Sigmoid colon (tissue), 7 donors: ENCODE results near the gene FAM114A1. TPM values are rescaled to one million over a fixed set of nuclear protein-coding genes. Genes with fewer than 3 reads are reported as not detected.

ENCODE experiments used
- DNase-seq: peaks from one replicate; pipeline ENCODE4 v3.0.0-alpha.2; 2019
- H3K27ac ChIP-seq, 4 donors: fragments of 200-600 bp; sonication (generic); one replicate each; pipeline ENCODE4 v1.5.1; 2016 to 2019; ENCODE audit warnings: mild to moderate bottlenecking in 1 of 4
- H3K27me3 ChIP-seq, 3 donors: fragments of 200-600 bp; sonication (generic); one replicate each; pipeline ENCODE4 v1.5.1; 2019; ENCODE audit warnings: mild to moderate bottlenecking in 1 of 3
- H3K36me3 ChIP-seq, 4 donors: fragments of 200-600 bp; sonication (generic); one replicate each; pipeline ENCODE4 v1.5.1; 2016 to 2019
- H3K4me1 ChIP-seq, 4 donors: fragments of 200-600 bp; sonication (generic); one replicate each; pipeline ENCODE4 v1.5.1; 2017 to 2019
- H3K4me3 ChIP-seq, 4 donors: fragments of 200-600 bp; sonication (generic); one replicate each; pipeline ENCODE4 v1.5.1; 2017 to 2019; ENCODE audit warnings: mild to moderate bottlenecking in 2 of 4, moderate library complexity in 1 of 4
- H3K9me3 ChIP-seq, 4 donors: fragments of 200-600 bp in 3 of 4; sonication (generic) in 3 of 4; one replicate each; pipeline versions ENCODE4 v1.5.1 to v1.6.1; 2013 to 2019
- CTCF ChIP-seq, 4 experiments: fragments of 450-650 bp in 3 of 4; fragments of 200-600 bp in 1 of 4; IDR thresholded peaks; one replicate each; pipeline ENCODE4 v1.5.1; 2016 to 2019; ENCODE audit warnings: antibody characterized with exemption in 4 of 4, mild to moderate bottlenecking in 3 of 4, moderate library complexity in 2 of 4
- EP300 ChIP-seq, 4 donors: sonication (generic); formaldehyde crosslinking; IDR thresholded peaks; one replicate each; pipeline ENCODE4 v1.6.1; 2017; ENCODE audit warnings: antibody characterized with exemption in 4 of 4
- POLR2A ChIP-seq, 2 donors: fragments of 450-650 bp; IDR thresholded peaks; one replicate each; pipeline ENCODE4 v1.6.1; 2016; ENCODE audit warnings: antibody characterized with exemption in 2 of 2, mild to moderate bottlenecking in 2 of 2, moderate library complexity in 2 of 2
- POLR2AphosphoS5 ChIP-seq, 4 donors: sonication (generic); formaldehyde crosslinking; IDR thresholded peaks; one replicate each; pipeline ENCODE4 v1.6.1; 2017; ENCODE audit warnings: antibody characterized with exemption in 4 of 4
- WGBS, 2 donors: extraction: QIAGEN DNeasy Blood & Tissue Kit; methylation state at CpG; one replicate each; pipeline ENCODE4 v1.1.7; 2013; 5-methylcytosine and 5-hydroxymethylcytosine counted together
- intact Hi-C: fragments of 100-400 bp; cut with DNase I; formaldehyde crosslinking; loops from one replicate; pipeline ENCODE4 v1.15.1; 2023
- polyA plus RNA-seq, 3 donors: library from polyadenylated mRNA; stranded (reverse); fragments of 200-250 nt; gene quantifications; one replicate each; pipeline ENCODE4 v1.2.3, GENCODE V29; 2013
- total RNA-seq, 4 donors: library from RNA; depleted of rRNA; stranded (reverse); fragments of >200 nt; gene quantifications; one replicate each; pipeline ENCODE4 v1.1.0, GENCODE V29; 2016
- donor health status: healthy with polysubstance abuse.
- donor health status: Bipolar disorder and iron deficiency.
- donor health status: healthy.

FAM114A1 gene
- total and polyA plus RNA-seq, 7 donors = 24.7 to 189 (median 120) TPM

GRCh38 chr4:38952017-38952416 lies 84.4 kb downstream of the FAM114A1 start:
- DNase-seq = no peak
- Histone ChIP-seq H3K27me3 (no peaks in the 10 kb centered on the region), H3K4me1 (peaks cover 0 to 51% (median 37%) of the 10 kb centered on the region in 4 donors), H3K27ac (peak overlapping the region in 2 of 4 donors; percentile 30 to 32), H3K4me3 (no peak overlapping the region), H3K9me3 (no peaks in the 10 kb centered on the region), H3K36me3 (no peaks in the 10 kb centered on the region)
- TF ChIP-seq POLR2AphosphoS5 (IDR thresholded peaks at IDR 0.05) = no peak
- TF ChIP-seq POLR2A (IDR thresholded peaks at IDR 0.05) = no peak
- no peak for TF ChIP-seq CTCF (IDR thresholded peaks at IDR 0.05)
- TF ChIP-seq EP300 (IDR thresholded peaks at IDR 0.05) = no peak
- 0 to 88% methylated on average over 1 of the region's 1 CpG for WGBS, 2 donors
- intact Hi-C loops = no loop called here

- Histone ChIP-seq H3K36me3 (no peaks in the 10 kb centered on the region), H3K4me3 (no peak overlapping the region), H3K9me3 (no peaks in the 10 kb centered on the region), H3K27me3 (no peaks in the 10 kb centered on the region), H3K4me1 (peaks cover 0 to 42% (median 24%) of the 10 kb centered on the region in 4 donors), H3K27ac (no peak overlapping the region)
- TF ChIP-seq POLR2A (IDR thresholded peaks at IDR 0.05) = no peak
- no peak for TF ChIP-seq POLR2AphosphoS5 (IDR thresholded peaks at IDR 0.05)
- no peak for TF ChIP-seq CTCF (IDR thresholded peaks at IDR 0.05)
- TF ChIP-seq EP300 (IDR thresholded peaks at IDR 0.05) = no peak
- no peak for DNase-seq
- intact Hi-C loops = no loop called here
Measured at GRCh38 chr4:38954727-38955126, 87.1 kb downstream of the FAM114A1 start.

GRCh38 chr4:38955957-38956356 lies 88.4 kb downstream of the FAM114A1 start:
- intact Hi-C loops = no loop called here
- no peak for DNase-seq
- Histone ChIP-seq H3K27me3 (no peaks in the 10 kb centered on the region), H3K4me1 (peaks cover 0 to 31% (median 14%) of the 10 kb centered on the region in 4 donors), H3K36me3 (no peaks in the 10 kb centered on the region), H3K27ac (no peak overlapping the region), H3K4me3 (no peak overlapping the region), H3K9me3 (no peaks in the 10 kb centered on the region)
- TF ChIP-seq EP300 (IDR thresholded peaks at IDR 0.05) = no peak
- TF ChIP-seq POLR2A (IDR thresholded peaks at IDR 0.05) = no peak
- no peak for TF ChIP-seq CTCF (IDR thresholded peaks at IDR 0.05)
- 86 to 90% methylated on average over 4 of the region's 4 CpGs for WGBS, 2 donors

GRCh38 chr4:38957261-38957815 lies 89.7 kb downstream of the FAM114A1 start:
- WGBS, 2 donors = 54 to 60% methylated on average over 5 of the region's 5 CpGs
- Histone ChIP-seq H3K4me3 (no peak overlapping the region), H3K9me3 (no peaks in the 10 kb centered on the region), H3K27me3 (no peaks in the 10 kb centered on the region), H3K27ac (peak overlapping the region in 3 of 4 donors; percentile 5 to 38 (median 19)), H3K4me1 (peaks cover 0 to 23% (median 14%) of the 10 kb centered on the region in 4 donors), H3K36me3 (no peaks in the 10 kb centered on the region)
- DNase-seq = no peak
- intact Hi-C loops = no loop called here
- TF ChIP-seq CTCF (IDR thresholded peaks at IDR 0.05) = no peak
- peak in 3 of 4 donors; percentile 17 to 31 (median 21) for TF ChIP-seq POLR2AphosphoS5 (IDR thresholded peaks at IDR 0.05)

- intact Hi-C loops = no loop called here
- 91 to 94% methylated on average over 3 of the region's 3 CpGs for WGBS, 2 donors
Measured at GRCh38 chr4:38957893-38958292, 90.3 kb downstream of the FAM114A1 start.

More at GRCh38 chr4:38957893-38958292, 90.3 kb downstream of the FAM114A1 start:
- no peak overlapping the region for H3K4me3 ChIP-seq
- H3K9me3 ChIP-seq = no peaks in the 10 kb centered on the region
- TF ChIP-seq EP300 (IDR thresholded peaks at IDR 0.05) = no peak
- TF ChIP-seq CTCF (IDR thresholded peaks at IDR 0.05) = no peak
- no peak for TF ChIP-seq POLR2AphosphoS5 (IDR thresholded peaks at IDR 0.05)
- no peak for TF ChIP-seq POLR2A (IDR thresholded peaks at IDR 0.05)
- no peaks in the 10 kb centered on the region for H3K36me3 ChIP-seq
- H3K27ac ChIP-seq = peak overlapping the region in 2 of 4 donors; percentile 19 to 38
- no peaks in the 10 kb centered on the region for H3K27me3 ChIP-seq
- peaks cover 0 to 23% (median 14%) of the 10 kb centered on the region in 4 donors for H3K4me1 ChIP-seq
- DNase-seq = no peak
